Prostate gland (tissue), 2 donors: Measurements from ENCODE around the gene HMCES.

Experiments used
- CTCF ChIP-seq, 4 experiments: fragments of 200-600 bp in 2 of 4; fragments of 450-650 bp in 2 of 4; sonication (generic) in 2 of 4; IDR thresholded peaks; 1 replicate in 3 of 4; 2 replicates in 1 of 4; pipeline ENCODE4 v1.5.1; 2016 to 2019; ENCODE audit warnings: antibody characterized with exemption in 4 of 4, mild to moderate bottlenecking in 2 of 4, moderate library complexity in 2 of 4
- POLR2A ChIP-seq: fragments of 450-650 bp; IDR thresholded peaks from one replicate; pipeline ENCODE4 v1.6.1; 2016; ENCODE audit warnings: antibody characterized with exemption, mild to moderate bottlenecking
- POLR2AphosphoS5 ChIP-seq: sonication (generic); formaldehyde crosslinking; IDR thresholded peaks from one replicate; pipeline ENCODE4 v1.6.1; 2017; ENCODE audit warnings: antibody characterized with exemption

- TF ChIP-seq POLR2AphosphoS5 (no peak), POLR2A (no peak), CTCF (IDR thresholded peaks at IDR 0.05) (no peak)
Observed at GRCh38 chr3:129254536-129255230, 24.0 kb upstream of the HMCES start.
